HG02870 (cell line): Measurements from ENCODE around the gene RASAL2.
A peak's percentile ranks its signal among the peaks of the same experiment; 100 is the strongest.
"Not testable (repeated sequence)": the region's sequence is repeated elsewhere in the genome, so short reads cannot be mapped to it uniquely, and the experiment has no call there.

Source experiments
- ATAC-seq: cut with Tn5 transposase; IDR thresholded peaks from one replicate; pipeline ENCODE4 v1.9.1; 2021; ENCODE audit warnings: mild to moderate bottlenecking, moderate library complexity; ENCODE audit not compliant: unreplicated experiment

Gene RASAL2

DNA sequence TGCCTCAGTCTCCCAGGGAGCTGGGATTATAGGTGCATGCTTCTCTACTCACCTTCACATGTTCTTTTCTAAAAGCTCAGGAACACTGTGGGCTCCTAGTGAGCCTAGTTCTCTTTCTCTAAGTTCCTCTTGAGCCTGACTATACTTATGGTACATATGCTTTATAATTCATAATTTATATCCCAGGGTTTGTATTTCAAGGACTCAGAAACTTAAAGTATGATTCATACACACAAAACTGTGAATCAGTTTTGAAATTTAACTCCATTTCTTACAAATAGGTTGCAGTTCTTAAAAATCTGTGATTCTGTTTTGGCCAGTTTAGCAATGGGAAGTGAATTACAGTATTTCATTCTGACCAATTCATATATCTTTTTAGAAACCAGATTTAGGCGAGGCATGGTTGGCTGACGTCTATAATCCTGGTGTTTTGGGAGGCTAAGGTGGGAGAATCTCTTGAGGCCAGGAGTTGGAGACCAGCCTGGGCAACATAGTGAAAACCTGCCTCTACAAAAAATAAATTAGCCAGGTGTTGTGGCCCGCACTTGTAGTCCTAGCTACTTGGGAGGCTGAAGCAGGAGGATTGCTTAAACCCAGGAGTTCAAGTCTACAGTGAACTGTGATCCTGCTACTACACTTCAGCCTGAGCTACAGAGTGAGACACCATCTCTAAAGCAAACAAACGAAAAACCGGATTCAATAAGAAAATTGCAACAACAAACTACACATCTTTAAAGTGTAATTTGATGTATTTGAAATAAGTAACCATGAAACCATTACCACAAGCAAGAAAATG is 15.6 kb downstream of the RASAL2 start:
- ATAC-seq = no peak

DNA sequence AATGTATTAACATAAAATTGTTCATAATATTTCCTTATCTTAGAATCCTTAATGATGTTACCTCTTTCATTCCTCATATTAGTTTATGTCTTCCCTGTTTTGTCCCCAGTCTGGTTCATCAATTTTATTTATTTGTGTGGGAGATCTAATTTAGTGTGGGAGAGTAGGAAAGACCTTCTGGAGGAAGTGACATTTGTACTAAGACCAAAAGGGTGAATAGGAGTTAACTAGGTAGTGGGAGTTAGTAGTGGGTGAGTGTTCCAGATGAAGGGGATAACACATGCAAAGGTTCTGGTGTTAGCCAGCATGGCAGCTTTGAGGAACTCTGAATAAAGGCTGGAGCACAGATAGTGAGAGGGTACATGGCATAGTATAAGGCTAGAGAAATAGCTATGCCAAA is 21.4 kb downstream of the RASAL2 start:
- ATAC-seq = no peak

DNA sequence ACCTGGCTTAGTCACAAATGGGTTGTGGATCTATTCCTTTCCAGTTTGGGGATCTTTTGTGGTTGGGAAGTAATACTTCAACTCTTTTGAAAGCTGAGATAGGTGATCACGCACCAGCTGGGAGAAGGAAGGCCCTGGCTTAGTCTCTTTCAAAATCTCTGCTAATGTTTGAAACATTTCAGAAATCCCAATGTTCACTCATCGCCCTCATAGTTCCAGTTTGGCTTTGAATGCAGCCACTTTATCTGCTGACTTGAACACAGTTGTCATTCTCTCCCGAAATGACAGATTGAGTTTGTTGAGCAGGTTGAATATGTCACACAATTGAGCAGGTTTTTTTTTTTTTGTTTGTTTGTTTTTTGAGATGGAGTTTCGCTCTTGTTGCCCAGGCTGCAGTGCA is 24.6 kb downstream of the RASAL2 start:
- ATAC-seq = no peak

DNA sequence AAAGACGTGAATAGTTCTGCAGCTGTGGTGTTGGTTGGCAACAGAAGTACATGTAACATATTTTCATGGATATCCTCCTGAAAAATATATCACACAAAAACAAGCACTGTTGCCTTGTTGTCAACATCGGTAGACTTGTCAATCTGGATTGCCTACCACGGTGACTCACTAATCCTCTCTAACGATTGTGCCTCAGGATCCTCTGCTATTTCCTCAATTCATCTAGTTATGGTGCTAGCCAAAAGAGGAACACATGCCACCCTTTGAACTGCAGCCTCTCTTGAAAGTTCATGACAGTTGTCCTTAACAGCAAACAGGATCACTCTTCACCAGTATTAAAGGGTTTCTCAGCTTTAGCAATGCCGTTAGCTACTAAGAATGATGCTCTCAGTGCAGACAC is 25.7 kb downstream of the RASAL2 start:
- ATAC-seq = no peak

DNA sequence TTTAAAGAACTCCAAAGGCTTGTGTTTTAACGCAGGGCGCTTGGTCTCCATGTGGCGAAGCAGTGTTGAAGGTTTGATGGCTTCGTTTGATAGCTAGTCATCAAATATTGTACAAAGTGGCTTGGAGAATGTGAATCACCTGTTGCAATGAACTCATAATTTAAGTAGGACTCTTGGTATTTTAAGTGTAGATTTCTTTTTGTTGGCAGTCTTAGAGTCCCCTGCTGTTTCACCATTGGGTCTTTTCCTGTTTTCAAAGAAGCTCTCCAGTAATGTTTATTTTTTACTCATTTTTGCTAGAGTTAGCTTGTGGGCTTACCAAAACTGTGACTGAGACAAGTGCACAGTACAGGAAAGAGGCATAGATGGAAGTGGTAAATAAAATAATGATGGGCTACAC is 26.2 kb downstream of the RASAL2 start:
- no peak for ATAC-seq

DNA sequence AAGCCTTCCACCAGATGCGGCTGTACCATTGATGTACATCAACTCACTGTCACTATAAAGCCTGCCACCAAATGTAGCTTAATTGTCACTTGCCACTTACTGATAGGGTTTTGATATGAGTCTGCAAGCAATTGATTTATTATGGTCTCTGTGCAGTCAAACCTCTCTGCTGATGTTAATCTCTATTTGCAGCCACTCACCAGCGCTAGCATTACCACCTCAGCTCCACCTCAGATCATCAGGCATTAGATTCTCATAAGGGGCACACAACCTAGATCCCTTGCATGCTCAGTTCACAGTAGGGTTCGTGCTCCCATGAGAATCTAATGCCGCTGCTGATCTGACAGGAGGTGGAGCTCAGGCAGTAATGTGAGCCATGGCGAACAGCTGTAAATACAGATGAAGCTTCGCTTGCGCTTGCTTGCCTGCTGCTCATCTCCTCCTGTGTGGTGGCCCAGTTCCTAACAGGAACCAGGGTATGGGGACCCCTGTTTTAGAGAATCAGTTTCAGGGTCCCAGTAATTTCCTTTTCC is 26.7 kb downstream of the RASAL2 start:
- not testable (repeated sequence) for ATAC-seq

DNA sequence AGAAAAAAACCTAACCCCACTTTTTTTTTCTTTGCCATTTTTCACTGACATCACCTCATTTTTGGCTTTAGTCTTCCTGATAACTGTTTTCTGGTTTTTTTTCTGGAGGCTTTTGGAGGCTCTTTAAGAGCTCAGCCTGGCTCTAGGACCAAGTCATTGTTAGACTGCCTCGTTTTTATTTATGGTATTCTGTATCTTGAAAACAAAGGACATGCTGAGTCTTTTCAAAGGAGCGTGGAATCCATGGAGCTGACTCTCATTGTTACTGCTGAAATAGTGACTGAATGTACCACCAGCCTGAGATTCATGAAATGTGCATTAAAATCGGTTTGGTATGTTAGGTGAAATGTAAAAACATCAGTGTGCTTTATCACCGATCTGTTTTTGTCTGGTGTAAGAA is 28.0 kb downstream of the RASAL2 start:
- no peak for ATAC-seq

DNA sequence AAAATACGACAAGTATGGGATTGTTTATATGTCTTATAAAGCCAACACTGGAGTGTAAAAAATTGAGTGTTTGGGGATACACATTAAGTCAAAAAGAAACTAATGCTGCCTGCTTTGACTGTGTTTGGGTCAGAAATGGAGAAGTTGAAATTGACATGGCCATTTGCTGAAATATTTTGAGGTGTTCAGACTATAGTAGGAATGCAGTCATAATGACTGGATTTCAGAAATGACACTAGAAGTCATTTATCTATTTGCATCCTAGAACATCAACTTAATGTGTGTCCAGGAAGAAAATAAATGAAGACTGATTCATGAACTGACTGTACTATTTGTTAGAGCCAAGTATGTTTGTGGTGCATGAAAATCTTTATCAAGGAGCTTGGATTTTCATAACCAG is 28.4 kb downstream of the RASAL2 start:
- peak; percentile 75 for ATAC-seq

DNA sequence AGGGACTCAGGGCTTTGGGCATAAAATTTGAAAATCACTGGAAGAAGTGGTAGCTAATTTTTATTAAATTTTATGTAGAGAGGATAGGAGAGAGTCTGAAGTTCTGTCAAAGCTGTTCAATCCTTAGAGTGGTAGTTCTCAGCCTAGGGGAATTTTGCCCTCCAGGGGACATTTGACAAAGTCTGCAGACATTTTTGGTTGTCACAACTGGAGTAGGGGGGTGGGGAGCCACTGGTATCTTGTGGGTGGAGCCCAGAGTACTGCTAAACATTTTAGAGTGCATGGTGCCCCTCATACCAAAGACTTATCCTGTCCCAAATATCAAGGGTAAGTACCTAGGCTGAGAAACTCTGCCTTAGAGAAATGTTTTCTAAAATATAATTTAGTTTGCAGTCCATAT is 30.2 kb downstream of the RASAL2 start:
- ATAC-seq = no peak

DNA sequence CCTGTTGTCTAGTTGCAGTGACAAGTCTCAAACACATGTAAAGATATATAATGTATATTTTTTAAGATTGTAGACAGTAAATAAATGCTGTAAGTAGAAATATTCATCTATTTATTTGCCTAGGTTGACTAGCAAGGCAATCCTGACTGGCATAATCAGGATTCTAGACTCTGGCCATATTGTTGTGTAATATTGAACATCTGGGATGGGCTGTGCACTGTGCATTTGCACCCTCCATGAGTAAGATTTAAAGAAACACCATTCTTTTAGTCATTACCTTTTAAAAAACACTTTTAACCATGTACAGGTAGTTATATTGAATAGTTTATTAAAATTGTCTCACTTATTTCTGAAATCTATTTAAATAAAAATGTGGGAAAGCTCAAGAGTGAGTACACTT is 32.4 kb downstream of the RASAL2 start:
- no peak for ATAC-seq

DNA sequence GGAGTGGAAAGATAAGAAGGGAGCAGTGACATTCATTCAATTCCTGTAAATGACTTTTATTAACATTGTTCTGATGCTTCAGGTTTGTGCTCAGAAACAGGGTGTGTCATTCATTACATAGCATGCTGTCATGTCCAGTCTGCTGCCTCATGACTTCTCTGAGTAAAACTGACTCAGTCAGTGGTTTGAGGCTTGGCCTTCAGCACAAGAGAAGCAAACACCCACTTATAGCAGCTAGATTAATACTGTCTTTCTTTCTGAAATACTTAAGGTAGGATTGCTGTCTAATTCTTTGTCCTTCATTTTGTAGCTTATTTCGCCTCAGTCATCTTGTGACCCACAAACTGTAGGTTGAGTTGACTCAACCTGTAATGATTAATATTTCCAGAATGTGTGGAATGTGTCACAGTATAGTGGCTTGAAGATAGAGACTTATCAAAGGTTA is 32.9 kb downstream of the RASAL2 start:
- ATAC-seq = peak; percentile 46

DNA sequence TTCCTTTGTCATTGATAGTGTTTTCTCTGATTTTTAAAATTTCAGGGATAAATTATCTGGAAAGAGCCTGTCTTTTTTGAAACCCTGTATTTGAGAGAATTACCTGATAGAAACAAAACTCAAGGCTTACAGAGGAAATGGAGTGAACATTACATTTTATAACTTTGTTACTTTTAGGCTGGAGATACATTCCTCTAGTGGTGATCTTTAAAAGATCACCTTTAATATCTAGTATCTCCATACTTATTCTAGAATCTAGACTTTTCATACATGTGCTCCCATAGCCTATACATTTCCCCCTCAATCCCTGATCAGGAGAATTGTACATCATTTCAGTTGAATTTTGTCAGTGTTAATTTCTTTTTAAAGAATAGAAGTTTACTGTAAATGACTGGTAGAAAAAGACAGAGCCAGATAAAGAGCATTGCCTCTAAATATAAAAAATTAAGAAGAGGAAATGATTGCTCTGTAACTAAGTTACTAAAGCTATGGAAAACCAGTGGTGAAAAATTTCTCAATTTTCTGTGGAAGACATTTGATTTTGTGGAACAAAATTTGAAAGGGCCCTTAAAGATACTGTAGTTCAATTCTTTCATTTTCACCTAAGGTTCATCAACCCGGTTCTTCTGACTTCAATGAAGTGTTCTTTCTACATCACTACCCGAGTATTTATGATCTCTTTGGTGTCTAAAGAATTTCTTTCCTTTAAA is 33.7 kb downstream of the RASAL2 start:
- ATAC-seq = no peak

DNA sequence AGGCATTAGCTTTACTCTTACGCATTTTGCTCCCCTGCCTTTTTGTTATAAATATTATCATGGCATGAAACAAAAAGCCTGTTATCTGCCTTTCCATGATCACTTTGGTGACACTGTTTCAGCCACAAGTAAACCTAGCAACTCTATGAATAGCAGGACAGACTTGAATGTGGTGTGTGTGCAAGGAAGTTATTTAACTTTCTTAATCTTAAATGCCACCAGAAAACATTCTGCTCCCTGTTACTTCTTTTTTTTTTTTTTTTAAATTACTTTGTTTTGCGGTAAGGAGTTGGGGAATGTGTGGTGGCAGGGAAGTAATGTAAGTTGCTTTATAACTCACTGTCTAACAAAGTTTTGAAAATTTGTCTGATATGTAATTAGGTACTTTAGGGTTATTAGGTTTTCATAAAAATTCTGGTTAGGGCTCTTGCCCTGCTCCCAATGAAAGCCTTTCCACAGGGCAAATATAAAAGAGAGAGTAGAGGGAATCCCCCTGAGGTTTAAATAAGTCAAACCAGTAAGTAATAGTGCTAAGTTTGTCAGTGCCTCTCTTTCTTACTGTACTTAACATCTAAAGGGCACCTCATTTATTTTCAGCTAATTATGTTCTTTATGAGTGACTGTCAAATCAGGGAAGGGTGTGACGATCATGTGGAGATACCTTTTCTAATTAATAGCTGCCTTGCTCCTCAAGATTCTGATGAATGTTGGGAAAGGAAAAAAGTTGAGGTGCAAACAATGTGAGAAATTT is 39.5 kb downstream of the RASAL2 start:
- ATAC-seq = no peak

DNA sequence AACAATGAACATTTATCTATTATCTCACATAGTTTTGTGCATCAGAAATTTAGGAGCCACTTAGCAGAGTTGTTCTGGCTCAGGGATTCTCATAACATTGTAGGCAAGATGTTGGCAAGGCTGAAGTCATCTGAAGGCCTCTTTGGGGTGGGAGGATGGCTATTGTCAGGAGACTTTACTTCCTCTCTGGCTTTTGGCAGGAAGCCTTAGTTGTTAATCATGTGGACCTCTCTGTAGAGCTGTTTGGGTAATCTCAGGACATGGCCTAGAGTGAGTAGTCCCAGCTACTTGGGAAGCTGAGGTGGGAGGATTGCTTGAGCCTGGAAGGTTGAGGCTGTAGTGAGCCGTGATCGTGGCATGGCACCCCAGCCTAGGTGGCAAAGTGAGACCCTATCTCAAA is 40.2 kb downstream of the RASAL2 start:
- ATAC-seq = no peak

DNA sequence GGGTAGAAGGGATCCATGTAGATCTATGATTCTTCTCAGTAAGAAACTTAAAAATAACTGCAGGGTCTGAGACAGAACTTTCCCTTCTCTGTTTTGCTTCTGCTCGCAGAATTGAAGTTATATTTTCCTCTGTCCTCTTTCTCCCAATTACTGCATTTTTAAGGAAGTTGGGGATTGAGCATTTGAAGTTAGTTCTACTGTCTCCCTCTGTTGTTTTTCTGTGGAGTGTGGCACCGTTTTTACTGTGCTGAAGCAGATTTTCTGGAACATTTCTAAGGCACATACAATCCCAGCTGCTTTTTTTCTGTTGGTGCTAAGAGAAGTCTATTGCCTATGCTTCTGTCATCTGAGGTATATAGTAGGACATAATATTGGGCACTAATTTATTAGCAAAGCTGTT is 43.3 kb downstream of the RASAL2 start:
- ATAC-seq = no peak

DNA sequence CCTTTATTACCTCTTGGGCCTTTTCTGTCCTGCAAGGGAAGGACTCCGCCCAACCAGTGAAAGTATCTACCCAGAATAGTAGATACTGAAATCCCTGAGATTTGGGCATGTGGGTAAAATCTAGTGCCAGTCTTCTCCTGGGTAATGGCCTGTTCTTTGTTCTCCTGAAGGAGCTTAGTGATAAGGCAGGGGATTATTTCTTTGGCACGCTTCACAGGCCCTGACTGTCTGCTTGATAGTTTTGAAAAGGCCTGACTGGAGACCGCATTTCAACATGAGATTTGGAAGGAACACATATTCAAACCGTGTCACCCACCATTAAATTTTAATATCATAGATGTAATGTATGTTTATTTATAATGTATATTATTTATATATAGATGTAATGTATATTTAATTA is 48.9 kb downstream of the RASAL2 start:
- ATAC-seq = no peak

DNA sequence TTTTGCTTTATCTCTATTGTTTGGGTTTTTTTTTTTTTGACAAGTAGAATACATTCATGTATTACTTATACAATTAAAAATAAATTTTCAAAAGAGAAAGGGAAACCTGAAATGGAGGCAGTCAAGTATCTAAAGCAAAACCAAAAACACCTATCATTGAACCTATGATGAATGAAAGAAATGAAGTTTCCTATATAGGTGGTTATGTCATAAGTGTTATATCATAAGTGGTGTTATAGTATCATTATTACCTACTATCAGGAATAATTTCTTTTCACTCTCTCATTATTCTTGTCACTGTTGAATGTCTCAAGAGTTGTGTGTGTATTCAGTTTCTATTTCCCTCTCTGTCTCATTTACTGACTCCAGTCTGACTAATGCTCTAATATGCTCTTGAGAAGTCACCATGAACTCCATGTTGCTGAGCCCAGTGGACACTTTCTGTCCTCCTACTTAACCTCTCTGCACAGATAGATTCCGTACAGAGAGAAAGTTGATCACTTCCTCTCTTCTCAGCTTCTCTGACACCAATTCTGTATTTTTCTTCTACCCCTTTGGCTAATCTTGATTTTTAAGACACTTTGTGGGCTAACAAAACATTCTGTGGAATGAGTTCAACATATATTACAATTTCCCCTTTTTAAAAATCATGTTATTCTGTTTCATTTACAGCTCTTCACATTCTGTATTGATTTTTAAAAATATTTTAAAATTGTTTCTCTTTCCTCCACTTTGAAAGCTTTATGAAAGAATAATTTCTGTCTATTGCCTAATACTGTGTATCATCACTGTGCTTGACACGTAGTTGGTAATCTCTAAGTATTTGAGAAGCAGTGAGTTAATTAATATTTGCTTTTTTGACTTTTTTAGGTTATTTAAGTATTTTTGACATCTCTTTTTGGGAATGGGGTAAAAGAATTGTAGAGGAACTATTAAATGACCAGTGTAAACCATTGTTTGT is 50.1 kb downstream of the RASAL2 start:
- no peak for ATAC-seq

DNA sequence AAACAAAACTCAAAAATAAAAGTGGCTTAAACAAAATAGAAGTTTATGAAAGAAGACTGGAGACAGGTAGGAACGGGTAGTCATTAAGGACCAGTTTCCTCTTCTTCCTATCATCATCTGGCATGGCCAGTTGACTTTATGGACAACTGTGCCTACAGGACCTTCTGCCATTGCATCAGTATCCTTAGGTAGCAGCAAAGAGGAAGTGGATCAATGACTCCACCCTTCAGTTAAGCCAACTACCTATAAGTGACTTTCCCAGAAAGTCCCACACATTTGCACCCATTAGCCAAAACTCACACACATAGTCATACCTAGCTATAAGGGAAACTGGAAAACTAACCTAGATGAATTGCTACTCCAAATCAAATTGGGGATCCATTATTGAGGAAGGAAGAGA is 51.7 kb downstream of the RASAL2 start:
- ATAC-seq = no peak

DNA sequence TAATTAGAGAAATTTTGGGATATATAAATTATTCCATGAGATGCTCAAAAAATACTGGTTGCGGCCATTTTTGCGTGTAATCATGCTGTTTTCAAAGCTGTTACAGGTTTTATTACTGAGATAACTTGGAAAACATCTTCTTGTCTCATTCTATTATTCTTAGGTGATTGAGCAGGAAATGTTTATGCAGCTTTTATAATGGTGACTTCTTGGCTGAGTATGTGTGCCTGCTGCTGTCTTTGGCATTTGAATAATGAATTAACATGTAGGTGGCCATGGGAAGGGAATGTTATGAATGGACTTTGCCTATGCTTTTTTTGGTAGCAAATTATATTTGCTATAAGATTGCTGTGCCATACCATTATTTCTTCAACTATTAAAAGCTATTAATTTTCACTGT is 52.5 kb downstream of the RASAL2 start:
- no peak for ATAC-seq

DNA sequence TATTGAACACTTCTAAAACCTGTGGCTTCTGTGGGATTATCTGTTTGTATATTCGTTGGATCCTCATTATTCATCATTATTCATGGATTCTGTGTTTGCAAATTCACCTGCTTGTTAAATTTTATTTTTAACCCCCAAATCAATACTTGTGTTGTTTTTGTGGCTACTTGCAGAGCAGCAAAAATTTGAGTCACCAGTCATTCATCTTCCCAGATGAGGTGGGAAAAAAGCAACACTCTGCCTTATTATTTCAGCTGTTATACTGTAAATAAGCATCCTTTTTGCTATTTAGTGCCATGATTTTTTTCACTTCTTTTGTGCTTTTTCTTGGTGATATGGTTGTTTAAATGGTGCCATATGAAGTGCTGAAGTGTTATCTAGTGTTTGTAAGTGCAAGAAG is 56.7 kb downstream of the RASAL2 start:
- ATAC-seq = no peak
